Mesendoderm (in vitro differentiated cells): ENCODE measurements around the gene FKBP10. TPM values are rescaled to one million over a fixed set of nuclear protein-coding genes. Genes with fewer than 3 reads are reported as not detected.

Experiments
- DNase-seq: peaks from one replicate; pipeline ENCODE4 v3.0.0; 2013
- H2AK5ac ChIP-seq: 2 replicates; pipeline ENCODE4 v1.6.1; 2013; ENCODE audit warnings: low read length, inconsistent platforms
- H2BK120ac ChIP-seq: 2 replicates; pipeline ENCODE4 v1.6.1; 2013; ENCODE audit warnings: low read depth, mild to moderate bottlenecking, low read length, moderate library complexity, mixed read lengths
- H2BK15ac ChIP-seq: replicated peaks from 2 replicates; pipeline ENCODE4 v1.6.1; 2013; ENCODE audit warnings: low read depth, mild to moderate bottlenecking, moderate library complexity
- H2BK5ac ChIP-seq: 2 replicates; pipeline ENCODE4 v1.6.1; 2013; ENCODE audit warnings: low read length, inconsistent platforms
- H3K18ac ChIP-seq: 2 replicates; pipeline ENCODE4 v1.6.1; 2013; ENCODE audit warnings: mild to moderate bottlenecking, low read length, mixed read lengths
- H3K23ac ChIP-seq: one replicate; pipeline ENCODE4 v1.6.1; 2013; ENCODE audit warnings: low read length
- H3K27ac ChIP-seq: 2 replicates; pipeline ENCODE4 v1.5.1; 2013; ENCODE audit warnings: low read depth, mild to moderate bottlenecking, inconsistent platforms, low read length, moderate library complexity
- H3K27me3 ChIP-seq: 2 replicates; pipeline ENCODE4 v1.6.1; 2013; ENCODE audit warnings: low read length, control low read depth, mild to moderate bottlenecking, inconsistent platforms; ENCODE audit not compliant: insufficient read depth, poor library complexity
- H3K36me3 ChIP-seq: 2 replicates; pipeline ENCODE4 v1.6.1; 2013; ENCODE audit warnings: low read length, inconsistent platforms; ENCODE audit not compliant: control insufficient read depth, insufficient read depth
- H3K4ac ChIP-seq: one replicate; pipeline ENCODE4 v1.6.1; 2013; ENCODE audit warnings: low read depth, mild to moderate bottlenecking, low read length, moderate library complexity
- H3K4me1 ChIP-seq: 2 replicates; pipeline ENCODE4 v1.6.1; 2013; ENCODE audit warnings: low read depth, low read length, inconsistent platforms; ENCODE audit not compliant: control insufficient read depth
- H3K4me2 ChIP-seq: 2 replicates; pipeline ENCODE4 v1.6.1; 2013; ENCODE audit warnings: low read length
- H3K4me3 ChIP-seq: 2 replicates; pipeline ENCODE4 v1.5.1; 2013; ENCODE audit warnings: mild to moderate bottlenecking, low read length
- H3K56ac ChIP-seq: one replicate; pipeline ENCODE4 v1.6.1; 2013; ENCODE audit warnings: low read length
- H3K79me1 ChIP-seq: 2 replicates; pipeline ENCODE4 v1.6.1; 2013; ENCODE audit warnings: low read length, inconsistent platforms
- H3K79me2 ChIP-seq: 2 replicates; pipeline ENCODE4 v1.6.1; 2013; ENCODE audit warnings: mild to moderate bottlenecking, low read length; ENCODE audit not compliant: control insufficient read depth, insufficient read depth
- H3K9ac ChIP-seq: 2 replicates; pipeline ENCODE4 v1.6.1; 2013; ENCODE audit warnings: low read length, inconsistent platforms
- H4K5ac ChIP-seq: one replicate; pipeline ENCODE4 v1.6.1; 2013; ENCODE audit warnings: low read length
- H4K8ac ChIP-seq: one replicate; pipeline ENCODE4 v1.6.1; 2013; ENCODE audit warnings: low read depth, mild to moderate bottlenecking, control low read depth, low read length, moderate library complexity
- whole genome bisulfite sequencing: extraction: QIAGEN DNeasy Blood & Tissue Kit; methylation state at CpG from one replicate; pipeline ENCODE4 v1.1.7; 2013; ENCODE audit warnings: low lambda C conversion rate, missing lambda C conversion rate; ENCODE audit not compliant: insufficient coverage; ENCODE audit errors: extremely low coverage; 5-methylcytosine and 5-hydroxymethylcytosine counted together
- small RNA-seq: library from polyadenylated mRNA; stranded (forward); fragments of <200 nt; extraction: miRNeasy Mini kit (QIAGEN cat#:217004); gene quantifications from one replicate; pipeline ENCODE3, GENCODE V24; 2013; ENCODE audit not compliant: insufficient read depth

Gene FKBP10

GRCh38 chr17:41869426-41869825 lies 56.6 kb downstream of the FKBP10 start:
- Histone ChIP-seq H3K4me2 (no peak overlapping the region), H3K79me1 (peaks cover 2% of the 10 kb centered on the region)

GRCh38 chr17:41870097-41870496 lies 57.3 kb downstream of the FKBP10 start:
- no peak overlapping the region for H3K27ac ChIP-seq
- no peak for DNase-seq
- no peak overlapping the region for H3K4ac ChIP-seq
- no peak overlapping the region for H2BK120ac ChIP-seq
- H3K56ac ChIP-seq: no peak overlapping the region
- no peaks in the 10 kb centered on the region for H3K79me1 ChIP-seq
- H4K5ac ChIP-seq: no peak overlapping the region
- no peaks in the 10 kb centered on the region for H3K4me1 ChIP-seq
- H3K4me3 ChIP-seq: no peak overlapping the region
- H3K23ac ChIP-seq: no peak overlapping the region
- H3K9ac ChIP-seq: no peak overlapping the region
- H3K27me3 ChIP-seq: no peaks in the 10 kb centered on the region
- no peaks in the 10 kb centered on the region for H3K79me2 ChIP-seq
- H2BK15ac ChIP-seq: no peak overlapping the region
- peaks cover 29% of the 10 kb centered on the region for H3K36me3 ChIP-seq
- no peak overlapping the region for H2BK5ac ChIP-seq
- no peak overlapping the region for H2AK5ac ChIP-seq
- no peak overlapping the region for H4K8ac ChIP-seq
- H3K18ac ChIP-seq: no peak overlapping the region
- no CpG with 5 or more reads among the region's 2 CpGs for WGBS
- no peak overlapping the region for H3K4me2 ChIP-seq

More at GRCh38 chr17:41869426-41869825, 56.6 kb downstream of the FKBP10 start:
- H2BK120ac ChIP-seq: no peak overlapping the region
- H3K9ac ChIP-seq: no peak overlapping the region
- no peaks in the 10 kb centered on the region for H3K4me1 ChIP-seq
- peaks cover 3% of the 10 kb centered on the region for H3K79me2 ChIP-seq
- no peak for DNase-seq
- WGBS: no CpG with 5 or more reads among the region's 9 CpGs
- H3K4me3 ChIP-seq: no peak overlapping the region
- no peak overlapping the region for H4K8ac ChIP-seq
- no peak overlapping the region for H4K5ac ChIP-seq
- peaks cover 29% of the 10 kb centered on the region for H3K36me3 ChIP-seq
- H2BK15ac ChIP-seq: no peak overlapping the region
- no peak overlapping the region for H3K23ac ChIP-seq
- H3K4ac ChIP-seq: no peak overlapping the region
- no peak overlapping the region for H3K56ac ChIP-seq
- H3K18ac ChIP-seq: no peak overlapping the region
- H3K27ac ChIP-seq: no peak overlapping the region
- H2AK5ac ChIP-seq: no peak overlapping the region
- no peaks in the 10 kb centered on the region for H3K27me3 ChIP-seq
- H2BK5ac ChIP-seq: no peak overlapping the region

- H3K36me3 ChIP-seq: peaks cover 29% of the 10 kb centered on the region
These were observed 57.8 kb downstream of the FKBP10 start for GRCh38 chr17:41870627-41871026.

GRCh38 chr17:41871789-41872188 lies 59.0 kb downstream of the FKBP10 start:
- Histone ChIP-seq H2BK120ac (no peak overlapping the region), H3K27me3 (no peaks in the 10 kb centered on the region), H2AK5ac (no peak overlapping the region), H4K5ac (no peak overlapping the region), H2BK5ac (no peak overlapping the region), H3K27ac (no peak overlapping the region), H3K18ac (no peak overlapping the region), H3K4me1 (no peaks in the 10 kb centered on the region), H3K79me1 (no peaks in the 10 kb centered on the region), H3K23ac (no peak overlapping the region), H3K9ac (no peak overlapping the region), H3K4me3 (no peak overlapping the region), H3K79me2 (no peaks in the 10 kb centered on the region), H3K4ac (no peak overlapping the region), H3K56ac (no peak overlapping the region), H3K36me3 (peaks cover 29% of the 10 kb centered on the region), H4K8ac (no peak overlapping the region), H2BK15ac (no peak overlapping the region), H3K4me2 (no peak overlapping the region)
- no peak for DNase-seq
- WGBS: no CpG with 5 or more reads among the region's 10 CpGs

More at GRCh38 chr17:41870627-41871026, 57.8 kb downstream of the FKBP10 start:
- H3K9ac ChIP-seq: no peak overlapping the region
- no peak overlapping the region for H2AK5ac ChIP-seq
- no peak overlapping the region for H4K8ac ChIP-seq
- WGBS: no CpG with 5 or more reads among the region's 7 CpGs
- H2BK120ac ChIP-seq: no peak overlapping the region
- no peak overlapping the region for H2BK5ac ChIP-seq
- no peaks in the 10 kb centered on the region for H3K79me1 ChIP-seq
- H3K18ac ChIP-seq: no peak overlapping the region
- H2BK15ac ChIP-seq: no peak overlapping the region
- H3K4ac ChIP-seq: no peak overlapping the region
- no peak overlapping the region for H3K56ac ChIP-seq
- DNase-seq: no peak
- no peak overlapping the region for H3K4me2 ChIP-seq
- H3K4me1 ChIP-seq: no peaks in the 10 kb centered on the region
- H3K27ac ChIP-seq: no peak overlapping the region
- no peak overlapping the region for H3K23ac ChIP-seq
- no peak overlapping the region for H4K5ac ChIP-seq
- no peaks in the 10 kb centered on the region for H3K27me3 ChIP-seq
- H3K4me3 ChIP-seq: no peak overlapping the region
- H3K79me2 ChIP-seq: no peaks in the 10 kb centered on the region

Small RNAs within 50 kb of the gene (small RNA-seq; reads per million reads assigned to genes)
- not detected for gene AC125257.2
